Activated T-cell treated with anti-CD3 and anti-CD28 coated beads, Interleukin-2, amount 50 U/mL, for 24 hours (primary cell): ENCODE measurements around the gene NKX2-4.
A peak's percentile ranks its signal among the peaks of the same experiment; 100 is the strongest.

ENCODE experiments used
- DNase-seq: peaks from one replicate; pipeline ENCODE4 v3.0.0-alpha.2; 2020
- H3K27ac Mint-ChIP-seq: 2 replicates; pipeline ENCODE4 v1.8.0; 2020; ENCODE audit warnings: mild to moderate bottlenecking, mixed read lengths
- H3K27me3 Mint-ChIP-seq: 2 replicates; pipeline ENCODE4 v1.8.0; 2020; ENCODE audit warnings: mixed read lengths
- H3K36me3 Mint-ChIP-seq: 2 replicates; pipeline ENCODE4 v1.8.0; 2020; ENCODE audit warnings: low read depth, mixed read lengths
- H3K4me1 Mint-ChIP-seq: 2 replicates; pipeline ENCODE4 v1.8.0; 2020; ENCODE audit warnings: low read depth, mixed read lengths
- H3K4me3 Mint-ChIP-seq: 2 replicates; pipeline ENCODE4 v1.8.0; 2020; ENCODE audit warnings: mild to moderate bottlenecking, moderate library complexity, mixed read lengths
- H3K9me3 Mint-ChIP-seq: 2 replicates; pipeline ENCODE4 v1.8.0; 2020; ENCODE audit warnings: mixed read lengths

Gene NKX2-4

DNA sequence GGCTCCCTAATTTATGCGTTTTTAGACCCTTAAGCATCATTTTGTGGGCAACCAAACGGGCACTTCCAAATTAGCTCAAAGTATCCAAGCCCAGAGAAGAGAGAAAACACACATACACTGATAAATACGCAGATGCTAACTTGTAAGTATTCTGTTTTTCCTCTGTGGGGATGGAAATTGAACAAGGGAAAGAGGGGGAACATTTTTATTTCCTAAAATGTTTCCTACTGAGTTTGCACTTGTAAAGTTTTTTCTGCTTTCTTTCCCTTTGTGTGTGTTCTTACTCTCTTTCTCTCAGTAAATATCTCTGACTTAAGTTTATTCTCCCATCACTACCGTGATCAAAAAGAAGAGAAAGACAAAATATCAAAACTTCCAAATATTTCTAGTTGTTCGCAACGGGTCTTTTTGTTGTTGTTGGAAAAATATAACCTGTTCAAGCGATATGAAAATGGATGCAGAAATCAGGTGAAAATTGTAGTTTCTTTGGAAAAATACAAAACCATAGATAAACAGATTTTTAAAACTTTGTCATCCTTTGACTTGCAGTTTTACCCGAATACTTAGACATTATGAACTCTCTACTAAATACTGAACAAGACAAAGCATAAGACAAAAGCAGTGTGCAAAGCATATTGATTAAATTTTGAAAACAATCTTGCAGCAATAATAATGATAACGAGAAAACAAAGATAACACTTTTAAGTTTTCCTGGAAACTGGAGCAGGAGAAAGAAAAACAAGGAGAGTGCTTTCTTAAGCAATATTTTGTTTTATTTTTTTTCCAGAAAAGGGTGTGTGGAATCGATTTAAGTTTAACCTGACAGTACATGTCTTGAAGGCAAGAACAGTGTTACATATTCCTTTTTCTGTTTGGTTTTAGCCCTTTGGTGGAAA, 1.0 kb upstream of the NKX2-4 start:
- peaks cover 71% of the 10 kb centered on the region for H3K27me3 Mint-ChIP-seq
- no peaks in the 10 kb centered on the region for H3K9me3 Mint-ChIP-seq
- H3K4me3 Mint-ChIP-seq: no peak overlapping the region
- H3K4me1 Mint-ChIP-seq: peaks cover 14% of the 10 kb centered on the region
- no peak for DNase-seq
- no peaks in the 10 kb centered on the region for H3K36me3 Mint-ChIP-seq
- H3K27ac Mint-ChIP-seq: peak overlapping the region; percentile 18

DNA sequence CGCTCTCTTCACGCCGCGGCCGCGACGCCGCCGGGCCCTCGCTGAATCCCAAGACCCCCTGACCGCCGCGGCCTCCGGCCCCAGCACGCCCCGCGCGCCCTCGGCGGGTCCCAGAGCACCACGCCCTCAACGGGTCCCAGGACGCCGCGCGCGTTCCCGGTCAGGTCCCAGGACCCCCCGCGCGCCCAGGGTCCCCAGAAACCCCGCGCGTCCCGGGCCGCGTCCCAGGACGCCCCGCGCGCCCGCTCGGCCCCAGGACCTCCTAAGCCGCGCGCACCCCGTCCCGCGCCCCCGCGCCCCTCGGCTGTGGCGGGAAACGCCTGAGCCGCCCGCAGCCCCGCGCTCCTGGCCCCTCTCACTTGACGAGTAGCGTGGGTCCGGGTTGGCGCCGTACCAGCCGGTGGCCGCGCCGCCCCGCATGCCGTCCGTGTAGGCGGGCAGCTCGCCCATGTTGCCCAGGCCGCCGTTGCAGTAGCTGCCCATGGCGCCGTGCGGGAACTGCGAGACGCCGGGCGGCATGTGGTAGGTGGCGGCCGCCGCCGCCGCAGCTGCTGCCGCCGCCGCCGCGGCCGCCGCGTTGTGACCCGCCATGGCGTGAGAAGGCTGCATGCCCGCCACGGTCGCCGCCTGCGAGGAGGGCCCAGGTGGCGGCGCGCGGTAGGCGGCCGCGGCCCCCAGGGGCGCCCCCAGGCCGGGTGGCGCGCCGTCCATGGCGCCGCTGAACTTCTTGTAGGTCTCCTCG, 556 bp downstream of the NKX2-4 start:
- Mint-ChIP-seq H3K9me3 (no peaks in the 10 kb centered on the region), H3K4me3 (no peak overlapping the region), H3K36me3 (peaks cover 2% of the 10 kb centered on the region), H3K27ac (no peak overlapping the region), H3K4me1 (peaks cover 20% of the 10 kb centered on the region), H3K27me3 (peaks cover 76% of the 10 kb centered on the region)
- peak; percentile 49 for DNase-seq

DNA sequence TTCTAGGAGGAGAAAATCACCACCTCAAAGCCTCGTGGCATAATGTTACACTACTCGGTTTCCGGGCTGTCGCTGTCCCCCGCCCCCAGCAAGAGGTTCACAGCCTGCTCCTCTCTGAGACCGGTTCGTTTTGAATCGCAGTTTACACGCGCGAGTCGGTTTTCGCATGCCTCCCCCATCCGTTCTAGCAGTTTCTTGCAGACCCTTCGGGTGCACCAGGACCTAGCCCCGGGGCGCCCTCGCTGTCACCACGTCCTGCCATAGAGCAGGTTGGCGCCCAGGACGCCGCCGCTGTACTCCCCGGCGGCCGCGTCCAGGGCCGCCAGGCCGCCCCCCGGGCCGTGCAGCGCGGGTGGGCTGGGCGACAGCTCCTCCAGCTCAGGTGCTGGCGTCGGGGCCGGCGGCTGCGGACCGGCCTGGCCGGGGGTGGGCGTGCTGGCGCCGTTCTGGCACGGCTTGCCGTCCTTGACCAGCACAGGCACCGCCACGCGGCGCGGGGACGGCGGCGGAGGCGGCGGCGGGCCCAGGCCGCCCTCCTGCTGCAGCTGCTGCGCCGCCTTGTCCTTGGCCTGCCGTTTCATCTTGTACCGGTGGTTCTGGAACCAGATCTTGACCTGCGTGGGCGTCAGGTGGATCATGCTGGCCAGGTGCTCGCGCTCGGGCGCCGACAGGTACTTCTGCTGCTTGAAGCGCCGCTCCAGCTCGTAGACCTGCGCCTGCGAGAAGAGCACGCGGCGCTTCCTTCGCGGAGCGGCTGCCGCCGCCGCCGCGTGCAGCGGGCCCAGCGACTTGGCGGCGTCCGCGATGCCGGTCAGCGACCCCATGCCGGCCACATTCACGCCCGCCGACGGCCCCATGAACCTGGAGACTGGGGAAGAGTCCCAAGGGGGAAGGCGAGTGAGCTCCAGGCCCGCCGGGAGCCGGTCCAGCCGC, 1.4 kb downstream of the NKX2-4 start:
- DNase-seq: peak; percentile 65
- Mint-ChIP-seq H3K27ac (peak overlapping the region; percentile 84), H3K4me1 (peaks cover 25% of the 10 kb centered on the region), H3K4me3 (peak overlapping the region; percentile 52), H3K27me3 (peaks cover 75% of the 10 kb centered on the region), H3K9me3 (no peaks in the 10 kb centered on the region), H3K36me3 (peaks cover 6% of the 10 kb centered on the region)

DNA sequence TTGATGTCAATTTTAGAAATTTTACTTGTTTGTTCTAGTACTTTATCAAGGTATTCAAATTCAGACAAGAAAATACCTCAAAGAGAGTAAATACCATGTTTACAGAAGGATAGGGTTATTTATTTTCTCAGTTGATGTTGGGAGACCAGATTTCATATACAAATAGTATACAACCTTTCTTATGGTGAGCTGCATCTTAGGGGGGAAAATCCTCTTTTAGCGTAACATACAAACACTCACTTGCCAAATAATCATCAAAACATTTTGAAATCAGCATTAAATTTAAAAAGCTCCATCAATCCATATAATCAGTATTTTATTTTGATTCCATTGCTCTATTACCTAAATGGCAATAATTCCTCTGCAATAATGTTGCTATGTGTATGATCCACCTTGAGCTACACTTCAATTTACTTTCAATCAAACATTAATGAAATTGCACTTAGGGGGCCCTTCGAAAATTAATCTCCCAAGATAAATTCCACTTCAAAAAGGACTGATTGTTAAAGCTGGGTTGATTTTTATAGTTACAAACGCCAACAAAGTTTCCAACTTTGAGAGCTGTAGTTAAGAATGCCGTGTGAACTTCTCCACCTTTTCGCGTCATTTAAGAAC, 2.2 kb downstream of the NKX2-4 start:
- peak overlapping the region; percentile 52 for H3K4me3 Mint-ChIP-seq
- H3K9me3 Mint-ChIP-seq: no peaks in the 10 kb centered on the region
- peaks cover 76% of the 10 kb centered on the region for H3K27me3 Mint-ChIP-seq
- H3K4me1 Mint-ChIP-seq: peaks cover 26% of the 10 kb centered on the region
- no peak for DNase-seq
- H3K36me3 Mint-ChIP-seq: peaks cover 14% of the 10 kb centered on the region
- H3K27ac Mint-ChIP-seq: peak overlapping the region; percentile 84

DNA sequence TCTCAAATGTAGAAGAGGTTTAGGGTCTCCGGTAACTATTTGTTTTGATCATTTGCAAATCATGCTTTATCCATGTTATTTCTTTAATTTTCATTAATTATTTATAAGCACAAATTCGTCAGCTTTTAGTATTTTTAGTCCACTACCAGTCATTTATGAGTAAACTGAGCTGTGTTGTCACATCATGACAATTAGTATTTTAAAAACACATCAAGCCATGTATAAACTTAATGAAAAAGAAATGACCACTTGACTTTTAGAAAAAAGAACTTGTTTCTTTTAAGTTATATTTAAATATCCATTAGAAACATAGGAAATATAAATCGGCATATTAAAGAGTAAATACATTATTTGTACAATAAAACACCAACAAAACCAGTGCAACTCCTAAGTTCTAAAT, 2.8 kb downstream of the NKX2-4 start:
- peaks cover 26% of the 10 kb centered on the region for H3K4me1 Mint-ChIP-seq
- no peak for DNase-seq
- H3K27ac Mint-ChIP-seq: no peak overlapping the region
- H3K9me3 Mint-ChIP-seq: no peaks in the 10 kb centered on the region
- no peak overlapping the region for H3K4me3 Mint-ChIP-seq
- peaks cover 71% of the 10 kb centered on the region for H3K27me3 Mint-ChIP-seq
- peaks cover 19% of the 10 kb centered on the region for H3K36me3 Mint-ChIP-seq

DNA sequence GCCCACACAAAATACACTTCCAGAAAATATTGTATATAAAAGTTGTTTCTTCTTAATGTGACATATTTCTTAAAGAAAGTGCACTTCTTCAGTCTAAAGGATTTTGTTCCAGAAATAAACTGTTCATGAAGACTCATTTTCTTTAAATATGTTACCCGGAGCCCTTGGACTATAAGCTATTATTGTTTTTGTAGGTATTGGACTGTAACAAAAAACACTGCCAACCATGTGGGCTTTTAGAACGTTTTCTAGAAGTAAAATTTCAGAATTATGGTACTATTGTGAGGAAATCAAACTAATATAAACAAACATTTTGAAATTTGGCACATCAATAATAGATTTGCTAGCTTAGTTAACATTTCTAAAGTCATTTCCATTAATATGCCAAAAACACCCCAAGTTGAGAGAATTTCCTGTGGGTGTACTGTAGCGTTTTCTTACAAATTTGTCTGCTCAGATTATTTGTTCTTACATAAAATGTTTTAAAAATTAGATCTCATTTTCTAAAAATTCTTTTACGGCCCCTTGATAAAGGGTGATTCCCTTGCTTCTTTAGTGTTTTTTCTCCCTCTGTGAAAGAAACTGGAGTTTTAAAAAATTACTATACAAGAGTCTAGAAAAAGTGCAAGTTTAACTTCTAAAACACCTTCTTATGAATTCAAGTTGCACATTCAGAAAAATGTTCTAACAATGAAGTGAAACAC, 3.4 kb downstream of the NKX2-4 start:
- Mint-ChIP-seq H3K4me1 (peaks cover 26% of the 10 kb centered on the region), H3K27ac (no peak overlapping the region), H3K4me3 (no peak overlapping the region), H3K36me3 (peaks cover 23% of the 10 kb centered on the region), H3K9me3 (no peaks in the 10 kb centered on the region), H3K27me3 (peaks cover 65% of the 10 kb centered on the region)
- no peak for DNase-seq

DNA sequence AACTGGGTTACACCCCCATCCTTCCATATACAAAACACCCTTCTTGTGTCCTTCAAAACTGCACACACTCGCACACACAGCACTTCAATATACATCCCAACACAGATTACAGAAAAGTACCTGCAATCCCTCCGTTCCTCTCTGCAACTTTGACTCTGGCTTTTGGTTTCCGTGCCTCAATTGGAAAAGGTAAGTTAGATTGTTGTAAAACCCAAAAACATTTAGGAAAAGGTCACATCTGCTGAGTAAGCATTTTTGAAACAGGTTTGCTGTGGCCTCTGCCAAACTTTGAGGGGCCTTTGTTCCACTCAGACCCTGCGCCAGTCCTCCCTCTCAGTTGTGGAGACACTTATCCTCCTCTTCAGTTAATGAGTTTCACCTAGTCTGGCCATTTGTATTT, 4.2 kb downstream of the NKX2-4 start:
- no peaks in the 10 kb centered on the region for H3K9me3 Mint-ChIP-seq
- peaks cover 29% of the 10 kb centered on the region for H3K36me3 Mint-ChIP-seq
- peaks cover 26% of the 10 kb centered on the region for H3K4me1 Mint-ChIP-seq
- H3K27me3 Mint-ChIP-seq: peaks cover 57% of the 10 kb centered on the region
- no peak for DNase-seq
- no peak overlapping the region for H3K27ac Mint-ChIP-seq
- H3K4me3 Mint-ChIP-seq: no peak overlapping the region

DNA sequence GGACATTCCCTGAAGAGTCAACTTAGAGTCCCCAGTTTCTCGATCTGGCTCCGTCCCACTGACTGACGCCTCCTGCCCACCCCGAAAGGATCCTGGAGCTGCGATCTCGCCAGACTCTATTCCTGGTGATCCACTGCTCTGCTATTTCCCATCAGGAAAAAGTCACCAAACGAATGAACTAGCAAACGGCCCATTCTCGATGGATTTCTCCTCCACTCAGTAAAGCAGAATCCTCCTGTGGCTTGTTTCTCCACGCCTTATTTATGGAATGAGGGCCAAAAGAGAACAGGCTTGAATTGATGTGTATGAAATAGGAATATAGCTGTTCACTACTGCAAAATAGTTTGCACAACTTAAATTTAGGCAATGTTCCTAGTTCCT, 5.4 kb downstream of the NKX2-4 start:
- Mint-ChIP-seq H3K27ac (no peak overlapping the region), H3K9me3 (no peaks in the 10 kb centered on the region), H3K4me3 (no peak overlapping the region), H3K27me3 (peaks cover 50% of the 10 kb centered on the region), H3K36me3 (peaks cover 41% of the 10 kb centered on the region), H3K4me1 (peaks cover 23% of the 10 kb centered on the region)
- DNase-seq: no peak

DNA sequence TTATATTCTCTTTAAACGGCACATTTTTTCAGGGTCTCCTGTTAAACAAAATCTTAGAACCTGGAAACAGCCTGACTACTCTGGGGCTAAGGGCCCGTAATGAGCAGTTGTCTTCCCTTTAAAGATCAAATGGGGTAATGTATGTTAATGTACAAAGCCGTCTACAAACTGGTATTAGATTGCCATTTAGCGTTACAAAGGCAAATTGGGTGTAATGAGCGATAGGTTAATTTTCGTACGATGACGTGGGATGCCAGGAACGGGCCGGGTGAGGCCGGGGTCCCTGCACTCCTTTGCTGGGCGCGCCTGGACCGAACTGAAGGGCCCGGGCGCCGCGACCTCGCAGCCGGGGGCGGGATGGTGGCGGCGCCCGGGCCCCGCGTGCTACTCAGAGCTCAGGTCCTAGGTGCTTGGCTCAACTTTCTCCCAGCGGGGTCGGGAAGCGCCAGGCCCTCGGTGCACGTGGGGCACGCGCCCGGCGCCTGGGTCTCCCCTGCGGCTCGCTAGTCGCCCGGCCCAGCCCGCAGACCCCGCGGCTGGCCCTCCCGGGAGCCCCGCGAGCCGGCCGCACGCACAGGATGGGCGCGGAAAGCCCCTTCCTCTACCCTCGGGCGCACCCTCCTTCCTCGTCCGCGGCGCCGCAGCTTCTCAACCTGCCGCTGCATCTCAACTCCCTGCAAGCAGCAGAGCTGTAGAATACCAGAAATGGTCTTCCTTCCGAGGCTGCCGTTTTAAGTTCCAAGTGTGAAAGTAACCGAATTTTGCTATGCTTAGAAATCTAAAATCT, 5.9 kb downstream of the NKX2-4 start:
- H3K9me3 Mint-ChIP-seq: no peaks in the 10 kb centered on the region
- H3K4me1 Mint-ChIP-seq: peaks cover 23% of the 10 kb centered on the region
- no peak overlapping the region for H3K27ac Mint-ChIP-seq
- H3K4me3 Mint-ChIP-seq: no peak overlapping the region
- peak; percentile 41 for DNase-seq
- peaks cover 46% of the 10 kb centered on the region for H3K36me3 Mint-ChIP-seq
- peaks cover 50% of the 10 kb centered on the region for H3K27me3 Mint-ChIP-seq

DNA sequence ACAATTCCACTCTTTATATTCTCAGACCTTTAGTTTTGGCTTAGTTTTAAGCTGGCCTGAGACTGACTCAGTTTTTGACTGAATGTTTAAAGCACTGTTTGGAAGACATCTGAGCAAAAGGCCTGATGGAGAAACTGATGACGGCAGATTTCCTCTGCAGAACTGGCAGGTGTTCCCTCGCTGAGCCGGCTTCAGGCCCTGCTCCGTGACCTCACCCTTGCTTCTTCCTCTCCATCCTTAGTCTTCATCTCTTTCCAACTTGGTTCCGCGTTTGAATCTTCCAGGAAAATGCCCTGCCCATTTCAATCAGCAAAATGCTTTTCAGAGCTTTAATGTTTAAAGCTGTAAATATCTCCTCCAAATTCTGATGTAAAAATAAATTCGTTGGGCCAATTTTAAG, 6.6 kb downstream of the NKX2-4 start:
- no peaks in the 10 kb centered on the region for H3K9me3 Mint-ChIP-seq
- no peak for DNase-seq
- H3K36me3 Mint-ChIP-seq: peaks cover 53% of the 10 kb centered on the region
- H3K4me1 Mint-ChIP-seq: peaks cover 21% of the 10 kb centered on the region
- no peak overlapping the region for H3K4me3 Mint-ChIP-seq
- H3K27ac Mint-ChIP-seq: no peak overlapping the region
- H3K27me3 Mint-ChIP-seq: peaks cover 50% of the 10 kb centered on the region

DNA sequence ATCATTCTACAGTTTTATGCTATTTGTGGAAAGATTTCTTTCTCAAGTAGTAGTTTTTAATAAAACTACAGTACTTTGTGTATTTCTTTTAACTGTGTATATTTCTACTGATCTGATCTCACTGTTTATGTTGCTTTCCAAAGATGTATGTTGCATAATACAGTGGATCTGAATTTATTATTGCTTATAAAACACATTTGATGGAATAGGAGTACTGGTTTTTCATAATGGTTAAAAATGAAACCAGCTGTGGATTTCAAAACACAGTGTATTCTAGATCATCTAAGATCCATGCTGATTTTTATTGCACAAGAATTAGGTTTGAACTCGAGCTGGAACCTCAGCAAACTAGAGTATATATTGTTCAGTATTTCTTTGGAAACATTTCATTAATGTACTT, 8.0 kb downstream of the NKX2-4 start:
- Mint-ChIP-seq H3K4me3 (no peak overlapping the region), H3K27ac (no peak overlapping the region), H3K27me3 (peaks cover 40% of the 10 kb centered on the region), H3K4me1 (peaks cover 13% of the 10 kb centered on the region), H3K9me3 (no peaks in the 10 kb centered on the region), H3K36me3 (peaks cover 65% of the 10 kb centered on the region)
- DNase-seq: no peak

DNA sequence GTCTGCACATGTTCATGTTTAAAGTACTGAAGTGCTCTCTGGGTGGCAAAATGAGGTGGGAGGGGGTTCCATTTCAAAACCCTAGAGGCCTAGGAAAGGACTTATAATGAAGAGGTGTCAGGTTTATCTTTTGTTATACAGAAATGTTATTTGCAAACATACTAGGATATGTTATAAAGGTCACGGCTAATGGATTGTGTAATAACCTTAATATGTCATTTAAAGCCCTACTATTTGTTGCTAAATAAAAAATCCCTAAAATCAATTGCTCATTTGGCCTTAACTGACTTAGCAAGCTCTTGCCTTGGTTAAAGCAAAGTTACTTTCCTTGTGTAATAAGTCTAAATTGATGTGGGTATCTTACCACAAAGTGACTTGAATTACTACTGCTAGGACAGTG, 8.8 kb downstream of the NKX2-4 start:
- no peak for DNase-seq
- H3K27ac Mint-ChIP-seq: no peak overlapping the region
- H3K27me3 Mint-ChIP-seq: peaks cover 32% of the 10 kb centered on the region
- no peak overlapping the region for H3K4me3 Mint-ChIP-seq
- H3K9me3 Mint-ChIP-seq: no peaks in the 10 kb centered on the region
- peaks cover 73% of the 10 kb centered on the region for H3K36me3 Mint-ChIP-seq
- peaks cover 13% of the 10 kb centered on the region for H3K4me1 Mint-ChIP-seq

DNA sequence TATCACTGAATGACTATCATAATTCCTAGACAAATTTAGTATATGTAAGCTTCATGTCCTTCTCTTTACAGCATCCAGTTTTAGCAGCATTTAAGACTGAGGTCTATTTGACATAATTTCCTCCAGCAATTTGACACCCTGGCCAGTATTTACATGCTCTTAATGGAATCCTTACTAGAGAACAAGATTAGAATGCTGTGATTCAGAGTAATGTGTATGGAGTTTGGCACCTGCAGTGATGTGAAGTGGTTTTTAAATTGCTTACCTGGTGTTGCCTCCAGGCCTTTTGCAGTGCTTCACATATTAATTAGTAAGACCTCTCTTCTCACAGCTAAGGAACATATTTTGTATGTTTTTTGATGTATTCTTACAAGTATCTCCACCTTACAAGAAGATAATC, 9.8 kb downstream of the NKX2-4 start:
- Mint-ChIP-seq H3K9me3 (no peaks in the 10 kb centered on the region), H3K27me3 (peaks cover 21% of the 10 kb centered on the region)
- DNase-seq: no peak

More for the DNA sequence above, 9.8 kb downstream of the NKX2-4 start:
- Mint-ChIP-seq H3K4me1 (peaks cover 10% of the 10 kb centered on the region), H3K4me3 (no peak overlapping the region), H3K36me3 (peaks cover 83% of the 10 kb centered on the region), H3K27ac (no peak overlapping the region)
